Measurements from ENCODE around the gene PRDM16. TPM values are rescaled to one million over a fixed set of nuclear protein-coding genes. Genes with fewer than 3 reads are reported as not detected.

PRDM16 gene
- total and polyA plus RNA-seq, 2 of the 8 experiments (the other 6 are each of a cell fraction or from before 2014, with no cell fraction given), result 0.39 to 0.43 TPM

- DNase-seq (ENCODE audit: low read depth in 1 of 2, low spot score in 2 of 2) (no peak), FAIRE-seq (no peak)
- no peak overlapping the region for H2AFZ ChIP-seq (ENCODE audit: low read length)
- H3K79me1 ChIP-seq (ENCODE audit: low read depth, low read length), result no peaks in the 10 kb centered on the region
- H3K18ac ChIP-seq (ENCODE audit: extremely low read depth, low read length), result no peak overlapping the region
- no peaks in the 10 kb centered on the region for H3K79me2 ChIP-seq (ENCODE audit: control insufficient read depth in 1 of 2, insufficient read depth in 2 of 2, low read length in 2 of 2)
- H2BK15ac ChIP-seq (ENCODE audit: low read length), result no peak overlapping the region
- no peak overlapping the region for H3K9ac ChIP-seq (replicated peaks in 1 of 4; ENCODE audit: extremely low read depth in 1 of 4, low read depth in 3 of 4, low read length in 3 of 4)
- H3K4me3 ChIP-seq (ENCODE audit: extremely low read depth in 1 of 4, insufficient read depth in 2 of 4, low read depth in 3 of 4, low read length in 4 of 4), result no peak overlapping the region
- H3K4me1 ChIP-seq (replicated peaks in 1 of 4; ENCODE audit: control insufficient read depth in 3 of 4, insufficient read depth in 4 of 4, low read length in 3 of 4), result no peaks in the 10 kb centered on the region
- no peaks in the 10 kb centered on the region for H3K27me3 ChIP-seq (replicated peaks in 1 of 4; ENCODE audit: control insufficient read depth in 3 of 4, extremely low read depth in 1 of 4, insufficient read depth in 3 of 4, low read length in 3 of 4)
- H3K56ac ChIP-seq (replicated peaks; ENCODE audit: insufficient read length, low read depth, low read length), result no peak overlapping the region
- H4K20me1 ChIP-seq (replicated peaks in 1 of 2; ENCODE audit: control insufficient read depth in 1 of 2, insufficient read depth in 2 of 2, low read length in 2 of 2), result no peaks in the 10 kb centered on the region
- H4K91ac ChIP-seq (replicated peaks; ENCODE audit: insufficient read length, low read length), result no peak overlapping the region
- H3K27ac ChIP-seq (ENCODE audit: low read depth, low read length), result no peak overlapping the region
- H3K36me3 ChIP-seq (ENCODE audit: control insufficient read depth in 2 of 4, insufficient read depth in 4 of 4, low read length in 3 of 4), result no peaks in the 10 kb centered on the region
- no peak overlapping the region for H4K8ac ChIP-seq (ENCODE audit: extremely low read depth, insufficient read depth, low read length)
- no peak overlapping the region for H3K23ac ChIP-seq (ENCODE audit: insufficient read length)
- 91% methylated on average over 10 of the region's 11 CpGs; no CpG with 5 or more reads in 1 of the 2 experiments for WGBS, 2 experiments (ENCODE audit: extremely low coverage in 1 of 2, insufficient coverage in 1 of 2, insufficient read length in 1 of 2, insufficient replicate concordance in 2 of 2, low coverage in 1 of 2, low lambda C conversion rate in 2 of 2, missing lambda C conversion rate in 1 of 2)
- peaks cover 13 to 27% of the 10 kb centered on the region in 2 experiments for H3K9me3 ChIP-seq (ENCODE audit: insufficient read depth in 2 of 2, low read depth in 1 of 2, low read length in 1 of 2)
- H2BK120ac ChIP-seq (replicated peaks; ENCODE audit: low read depth, low read length), result no peak overlapping the region
- no peak overlapping the region for H2BK12ac ChIP-seq (ENCODE audit: low read depth, low read length)
- H3K14ac ChIP-seq (ENCODE audit: insufficient read length), result no peak overlapping the region
- POLR2A ChIA-PET (ENCODE audit: partially characterized antibody), result interaction anchor here (0.6 kb wide), 1 partner anchor 616 kb away, joined by 3 read pairs; no protein-coding TSS in a partner anchor
- no peak overlapping the region for H4K5ac ChIP-seq (ENCODE audit: insufficient read length, low read depth, low read length)
- H2BK20ac ChIP-seq (ENCODE audit: low read length), result no peak overlapping the region
- no peak overlapping the region for H3K4me2 ChIP-seq (ENCODE audit: insufficient read depth in 1 of 2, low read depth in 2 of 2, low read length in 2 of 2)
- no peak overlapping the region for H3K4ac ChIP-seq (replicated peaks; ENCODE audit: insufficient read length, low read depth, low read length)
- no peak overlapping the region for H2AK5ac ChIP-seq (ENCODE audit: low read depth, low read length)
- no peaks in the 10 kb centered on the region for H3K23me2 ChIP-seq (ENCODE audit: low read depth, low read length)
- CTCF ChIA-PET (ENCODE audit: partially characterized antibody), result no interaction called here
- no peak overlapping the region for H2BK5ac ChIP-seq (ENCODE audit: low read depth, low read length)
Measured at GRCh38 chr1:3193811-3194210, 124.8 kb downstream of the PRDM16 start.

Data from H1 (cell line).